ENCODE results near the gene ZNF608.

The ZNF608 gene

DNA sequence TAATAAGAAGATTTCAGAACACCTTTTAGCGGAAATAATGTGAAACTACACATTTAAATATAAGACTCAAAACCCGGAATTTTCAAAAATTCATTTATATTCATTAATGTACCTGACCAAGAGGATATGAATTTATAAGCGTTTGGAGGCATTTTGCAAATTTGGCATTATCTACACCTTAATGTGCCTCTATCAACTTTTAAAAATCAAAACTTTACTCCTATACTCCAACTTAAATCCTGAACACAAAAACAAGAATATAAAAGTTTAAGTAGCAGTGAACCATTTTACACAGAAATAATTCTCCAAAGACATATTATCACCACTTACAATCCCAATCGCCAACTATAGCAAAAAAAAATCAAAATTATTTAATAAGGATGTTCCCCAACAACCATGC is 3.9 kb downstream of the ZNF608 start:
- no peaks in the 10 kb centered on the region for H3K9me3 ChIP-seq (replicated peaks in 1 of 11)
- TF ChIP-seq Cebpa-rat (IDR thresholded peaks at IDR 0.05) = no peak
- H3K27ac ChIP-seq = peak overlapping the region in 5 of 11 experiments; percentile 74 to 91 (median 82); a peak in 8 of 22 replicates
- peak overlapping the region; percentile 60 to 98 (median 76); a peak in 18 of 20 replicates for H3K4me3 ChIP-seq
- H3K9ac ChIP-seq = peak overlapping the region in 7 of 11 experiments; percentile 77 to 88 (median 85); a peak in 12 of 22 replicates
- peaks cover 0 to 12% (median 0%) of the 10 kb centered on the region in 11 experiments; a peak in 3 of 22 replicates for H3K27me3 ChIP-seq
- H3K36me3 ChIP-seq = peaks cover 0 to 45% (median 0%) of the 10 kb centered on the region in 11 experiments; a peak in 2 of 22 replicates
- peak overlapping the region; percentile 92 to 100 (median 96) for H3K4me2 ChIP-seq
- peaks cover 35 to 89% (median 75%) of the 10 kb centered on the region in 10 experiments for H3K4me1 ChIP-seq
- H4K20me1 ChIP-seq = peaks cover 0 to 69% (median 4%) of the 10 kb centered on the region in 11 experiments; a peak in 8 of 22 replicates

DNA sequence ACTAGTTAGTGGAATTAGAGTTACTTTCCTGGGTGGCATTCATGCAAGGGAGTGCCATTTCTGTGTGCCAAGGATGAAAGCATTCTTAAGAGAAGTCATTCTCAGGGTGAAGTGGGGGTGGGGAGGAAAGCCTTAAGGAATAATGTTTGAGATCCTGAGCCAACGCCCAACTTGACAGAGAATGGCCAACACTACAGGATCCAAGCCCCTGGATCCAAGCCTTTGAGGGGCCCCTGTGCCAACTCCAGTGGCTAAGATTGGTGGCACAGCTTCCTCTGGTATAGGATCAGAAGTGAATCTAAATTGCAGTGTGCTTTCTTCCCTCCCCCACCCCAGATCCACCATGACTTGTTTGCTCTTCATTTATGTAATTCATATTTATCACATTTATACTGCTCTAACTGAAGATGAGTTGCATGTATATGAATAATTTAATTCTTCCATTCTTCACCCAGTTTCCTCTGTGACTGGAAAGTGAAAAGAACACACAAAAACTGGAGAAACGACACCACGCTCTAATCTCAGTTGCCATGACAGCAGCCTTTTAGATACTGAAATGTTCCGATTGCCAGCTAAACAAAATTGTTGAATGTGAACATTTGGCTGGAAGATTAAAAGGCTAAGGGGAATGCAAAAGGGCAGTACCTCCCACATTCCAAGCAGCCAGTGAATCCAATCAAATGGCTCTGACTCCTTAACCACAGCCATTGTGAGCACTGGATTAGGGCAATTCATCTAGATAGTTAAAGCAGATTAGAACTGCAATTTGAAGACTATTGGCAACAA is 4.5 kb downstream of the ZNF608 start:
- Histone ChIP-seq H3K36me3 (peaks cover 0 to 48% (median 0%) of the 10 kb centered on the region in 11 experiments; a peak in 2 of 22 replicates), H3K4me2 (peak overlapping the region; percentile 92 to 100 (median 96)), H3K27me3 (peaks cover 0 to 12% (median 0%) of the 10 kb centered on the region in 11 experiments; a peak in 3 of 22 replicates), H3K4me1 (peaks cover 41 to 96% (median 81%) of the 10 kb centered on the region in 10 experiments), H3K9me3 (replicated peaks in 1 of 11) (no peaks in the 10 kb centered on the region), H3K27ac (peak overlapping the region in 6 of 11 experiments; percentile 1 to 74 (median 30); a peak in 9 of 22 replicates), H3K4me3 (peak overlapping the region in 8 of 10 experiments; percentile 34 to 98 (median 79); a peak in 14 of 20 replicates), H4K20me1 (peaks cover 0 to 75% (median 4%) of the 10 kb centered on the region in 11 experiments; a peak in 8 of 22 replicates), H3K9ac (peak overlapping the region in 5 of 11 experiments; percentile 84 to 88 (median 86); a peak in 8 of 22 replicates)
- TF ChIP-seq Cebpa-rat (IDR thresholded peaks at IDR 0.05) = no peak

DNA sequence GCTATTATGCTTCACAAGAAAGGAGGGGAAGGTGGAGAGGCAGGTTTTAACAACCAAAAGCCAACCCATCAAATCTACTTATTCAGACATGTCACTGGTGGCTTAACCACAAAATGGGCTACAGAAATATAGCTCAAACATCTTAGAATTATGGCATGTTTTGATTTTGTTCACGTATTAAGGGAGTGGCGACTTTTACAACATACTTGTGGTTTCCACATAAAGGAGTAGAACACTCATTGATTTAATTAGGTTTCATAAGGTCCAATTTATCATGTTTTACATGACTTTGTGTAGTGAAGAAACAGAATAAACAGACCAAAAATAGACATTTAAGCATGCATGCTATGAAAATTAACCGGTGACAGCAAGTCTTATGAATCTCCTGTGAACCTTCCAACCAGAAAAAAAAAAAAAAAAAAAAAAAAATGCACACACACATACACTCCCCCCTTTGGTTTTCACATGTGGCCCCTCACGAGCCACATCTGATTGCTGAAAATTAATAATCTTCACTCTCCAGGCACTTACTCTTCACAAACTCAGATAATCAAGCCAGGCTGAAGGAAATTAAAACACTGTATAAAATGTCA is 5.4 kb downstream of the ZNF608 start:
- peaks cover 0 to 12% (median 0%) of the 10 kb centered on the region in 11 experiments; a peak in 3 of 22 replicates for H3K27me3 ChIP-seq
- H3K9ac ChIP-seq = peak overlapping the region in 4 of 11 experiments; percentile 4 to 88 (median 86); a peak in 7 of 22 replicates
- H3K4me2 ChIP-seq = peak overlapping the region; percentile 92 to 100 (median 96); a peak in 21 of 22 replicates
- H3K9me3 ChIP-seq (replicated peaks in 1 of 11) = no peaks in the 10 kb centered on the region
- peak overlapping the region in 5 of 10 experiments; percentile 74 to 98 (median 80); a peak in 9 of 20 replicates for H3K4me3 ChIP-seq
- H4K20me1 ChIP-seq = peaks cover 0 to 83% (median 4%) of the 10 kb centered on the region in 11 experiments; a peak in 8 of 22 replicates
- H3K4me1 ChIP-seq = peaks cover 50 to 100% (median 89%) of the 10 kb centered on the region in 10 experiments
- TF ChIP-seq Cebpa-rat (IDR thresholded peaks at IDR 0.05) = no peak
- H3K27ac ChIP-seq = peak overlapping the region in 4 of 11 experiments; percentile 1 to 37 (median 14); a peak in 3 of 22 replicates
- H3K36me3 ChIP-seq = peaks cover 0 to 57% (median 0%) of the 10 kb centered on the region in 11 experiments; a peak in 2 of 22 replicates

DNA sequence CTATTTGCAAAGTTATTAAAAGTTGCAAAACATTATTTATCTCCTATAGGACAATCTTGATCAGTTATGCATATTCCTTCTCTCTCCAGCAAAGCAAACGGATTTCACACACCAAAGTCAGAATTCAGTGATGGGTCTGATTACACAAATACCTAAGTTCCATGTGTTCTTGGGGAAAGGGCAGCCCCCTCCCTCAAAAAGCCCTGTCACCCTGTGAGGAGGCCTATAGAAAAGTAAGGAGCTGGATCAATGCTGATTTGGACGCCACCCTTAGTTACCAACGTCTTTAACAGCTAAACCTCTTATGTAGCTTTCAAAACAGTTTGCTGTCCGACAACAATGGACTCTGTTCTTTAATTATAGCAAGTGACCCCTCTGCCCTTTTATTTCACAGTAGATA is 6.4 kb downstream of the ZNF608 start:
- H3K4me2 ChIP-seq = peak overlapping the region; percentile 51 to 100 (median 95)
- H3K4me3 ChIP-seq = peak overlapping the region in 3 of 10 experiments; percentile 80 to 98 (median 88); a peak in 6 of 20 replicates
- peaks cover 0 to 9% (median 0%) of the 10 kb centered on the region in 11 experiments; a peak in 3 of 22 replicates for H3K27me3 ChIP-seq
- TF ChIP-seq Cebpa-rat (IDR thresholded peaks at IDR 0.05) = no peak
- H3K9ac ChIP-seq = peak overlapping the region in 5 of 11 experiments; percentile 18 to 88 (median 85); a peak in 8 of 22 replicates
- peak overlapping the region in 5 of 11 experiments; percentile 14 to 61 (median 26); a peak in 8 of 22 replicates for H3K27ac ChIP-seq
- peaks cover 60 to 100% (median 91%) of the 10 kb centered on the region in 10 experiments for H3K4me1 ChIP-seq
- no peaks in the 10 kb centered on the region for H3K9me3 ChIP-seq (replicated peaks in 1 of 11)
- H4K20me1 ChIP-seq = peaks cover 0 to 93% (median 4%) of the 10 kb centered on the region in 11 experiments; a peak in 8 of 22 replicates
- peaks cover 0 to 67% (median 0%) of the 10 kb centered on the region in 11 experiments; a peak in 4 of 22 replicates for H3K36me3 ChIP-seq

DNA sequence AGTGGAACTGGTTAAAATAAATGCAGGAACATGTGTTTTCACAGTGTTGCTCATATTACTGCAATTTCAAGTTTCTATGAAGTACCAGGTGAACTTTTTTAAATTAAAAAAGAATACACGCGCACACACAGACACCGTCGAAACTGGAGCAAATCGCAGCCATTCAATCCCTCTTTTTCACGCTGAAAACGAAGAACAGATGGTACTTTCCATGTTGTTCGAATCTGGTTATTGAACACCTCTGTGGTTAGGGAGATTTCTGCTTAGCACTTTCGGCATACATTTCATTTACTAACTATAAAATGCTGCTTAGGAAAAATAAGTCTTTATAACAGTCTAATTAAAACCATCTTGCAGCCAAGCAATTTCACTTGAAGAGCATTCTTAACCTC is 6.8 kb downstream of the ZNF608 start:
- peak overlapping the region; percentile 51 to 99 (median 95); a peak in 21 of 22 replicates for H3K4me2 ChIP-seq
- peak overlapping the region in 5 of 11 experiments; percentile 18 to 88 (median 85); a peak in 9 of 22 replicates for H3K9ac ChIP-seq
- H3K36me3 ChIP-seq = peaks cover 0 to 68% (median 0%) of the 10 kb centered on the region in 11 experiments; a peak in 5 of 22 replicates
- no peak for TF ChIP-seq Cebpa-rat (IDR thresholded peaks at IDR 0.05)
- peaks cover 64 to 99% (median 90%) of the 10 kb centered on the region in 10 experiments for H3K4me1 ChIP-seq
- H3K4me3 ChIP-seq = peak overlapping the region in 4 of 10 experiments; percentile 2 to 98 (median 84); a peak in 6 of 20 replicates
- H4K20me1 ChIP-seq = peaks cover 0 to 98% (median 4%) of the 10 kb centered on the region in 11 experiments; a peak in 8 of 22 replicates
- H3K27me3 ChIP-seq = peaks cover 0 to 5% (median 0%) of the 10 kb centered on the region in 11 experiments; a peak in 2 of 22 replicates
- peak overlapping the region in 4 of 11 experiments; percentile 42 to 67 (median 52); a peak in 7 of 22 replicates for H3K27ac ChIP-seq
- H3K9me3 ChIP-seq (replicated peaks in 1 of 11) = no peaks in the 10 kb centered on the region

DNA sequence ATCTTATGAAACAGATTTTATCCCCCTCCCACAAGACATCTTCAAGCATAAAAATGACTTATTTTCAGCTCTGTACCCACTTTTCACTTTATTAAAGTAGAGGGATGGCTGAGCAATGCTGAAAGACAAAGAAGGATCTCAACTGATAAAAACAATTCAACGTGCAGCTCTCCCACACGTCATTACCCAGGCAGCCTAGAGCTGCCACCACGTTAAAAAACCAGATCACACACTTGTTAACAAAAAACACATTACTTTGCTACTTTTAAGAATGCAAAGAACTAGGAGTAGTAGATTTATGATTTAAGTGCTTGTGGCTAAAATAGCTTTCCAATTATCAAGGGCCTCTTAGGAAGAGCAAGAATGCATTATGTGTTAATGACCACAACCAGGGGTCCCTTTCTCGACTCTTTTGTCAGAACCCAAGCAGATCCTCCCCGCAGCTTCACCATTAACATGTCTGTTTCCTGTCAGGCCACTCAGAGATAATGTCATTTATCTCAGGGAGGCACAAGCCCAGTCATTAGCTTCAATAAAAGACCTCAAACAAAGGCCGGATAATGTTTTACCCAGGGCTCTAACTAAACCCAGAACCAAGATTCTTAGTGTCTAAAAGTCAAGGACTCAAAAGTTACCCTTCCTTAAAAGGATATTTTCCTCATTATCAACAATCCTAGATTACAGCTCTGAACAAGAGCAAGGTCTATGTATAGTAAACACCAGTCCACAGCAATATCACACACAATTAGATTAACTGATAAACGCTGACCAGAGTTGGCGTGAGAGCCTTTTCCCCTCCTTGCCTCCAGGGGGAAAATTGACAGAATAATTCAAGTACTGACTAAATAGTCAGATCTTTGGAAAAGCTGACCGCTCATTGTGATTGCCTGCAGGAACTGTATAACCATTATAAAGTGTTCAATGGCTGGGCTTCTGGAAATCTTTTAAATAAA is 7.5 kb downstream of the ZNF608 start:
- Histone ChIP-seq H3K4me3 (peak overlapping the region in 6 of 10 experiments; percentile 2 to 98 (median 52); a peak in 8 of 20 replicates), H3K27me3 (peaks cover 0 to 2% (median 0%) of the 10 kb centered on the region in 11 experiments; a peak in 1 of 22 replicates), H3K36me3 (peaks cover 0 to 62% (median 0%) of the 10 kb centered on the region in 11 experiments; a peak in 5 of 22 replicates), H3K4me2 (peak overlapping the region; percentile 51 to 99 (median 95)), H4K20me1 (peaks cover 0 to 100% (median 4%) of the 10 kb centered on the region in 11 experiments; a peak in 8 of 22 replicates), H3K9me3 (replicated peaks in 1 of 11) (no peaks in the 10 kb centered on the region), H3K9ac (peak overlapping the region in 8 of 11 experiments; percentile 31 to 88 (median 60); a peak in 14 of 22 replicates), H3K4me1 (peaks cover 71 to 99% (median 85%) of the 10 kb centered on the region in 10 experiments), H3K27ac (peak overlapping the region in 8 of 11 experiments; percentile 34 to 67 (median 44); a peak in 14 of 22 replicates)
- no peak for TF ChIP-seq Cebpa-rat (IDR thresholded peaks at IDR 0.05)

DNA sequence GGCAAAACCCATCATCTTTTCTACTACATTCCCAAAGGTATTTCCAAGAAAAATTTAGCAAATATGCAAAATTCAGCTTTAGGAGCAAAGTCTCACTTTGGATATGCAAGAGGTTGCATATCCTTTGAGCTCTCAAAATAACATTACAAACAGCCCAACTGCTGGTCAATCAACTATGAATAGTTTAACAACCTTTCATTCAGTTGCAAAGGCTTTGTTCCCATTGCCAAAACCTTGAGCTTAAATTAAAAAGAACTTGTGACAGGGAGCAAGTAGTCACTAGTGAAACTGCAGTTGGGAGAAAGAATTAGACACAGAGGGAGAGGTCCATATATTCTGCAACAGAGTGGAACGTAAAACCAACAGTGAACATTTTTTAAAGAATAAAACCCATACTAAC is 8.8 kb downstream of the ZNF608 start:
- peak overlapping the region in 4 of 11 experiments; percentile 8 to 88 (median 86); a peak in 4 of 22 replicates for H3K9ac ChIP-seq
- H4K20me1 ChIP-seq = peaks cover 0 to 100% (median 0%) of the 10 kb centered on the region in 11 experiments; a peak in 7 of 22 replicates
- H3K4me3 ChIP-seq = peak overlapping the region in 3 of 10 experiments; percentile 22 to 98 (median 88); a peak in 4 of 20 replicates
- peak overlapping the region; percentile 51 to 99 (median 95); a peak in 19 of 22 replicates for H3K4me2 ChIP-seq
- H3K27ac ChIP-seq = peak overlapping the region in 1 of 11 experiments; percentile 61; a peak in 1 of 22 replicates
- H3K27me3 ChIP-seq = no peaks in the 10 kb centered on the region
- no peaks in the 10 kb centered on the region for H3K9me3 ChIP-seq (replicated peaks in 1 of 11)
- no peak for TF ChIP-seq Cebpa-rat (IDR thresholded peaks at IDR 0.05)
- peaks cover 66 to 100% (median 85%) of the 10 kb centered on the region in 10 experiments for H3K4me1 ChIP-seq
- H3K36me3 ChIP-seq = peaks cover 0 to 57% (median 0%) of the 10 kb centered on the region in 11 experiments; a peak in 5 of 22 replicates
